GM11168 (cell line): Measurements from ENCODE around the gene GRIK2.
"Not testable (repeated sequence)": the region's sequence is repeated elsewhere in the genome, so short reads cannot be mapped to it uniquely, and the experiment has no call there.

ENCODE experiments used
- in situ Hi-C: fragments of 300-500 bp; cut with MboI; formaldehyde crosslinking; loops from one replicate; pipeline ENCODE4 v1.12.0; 2022; ENCODE audit warnings: low sequenced_read_pairs; ENCODE audit not compliant: unreplicated experiment

GRIK2 gene

DNA sequence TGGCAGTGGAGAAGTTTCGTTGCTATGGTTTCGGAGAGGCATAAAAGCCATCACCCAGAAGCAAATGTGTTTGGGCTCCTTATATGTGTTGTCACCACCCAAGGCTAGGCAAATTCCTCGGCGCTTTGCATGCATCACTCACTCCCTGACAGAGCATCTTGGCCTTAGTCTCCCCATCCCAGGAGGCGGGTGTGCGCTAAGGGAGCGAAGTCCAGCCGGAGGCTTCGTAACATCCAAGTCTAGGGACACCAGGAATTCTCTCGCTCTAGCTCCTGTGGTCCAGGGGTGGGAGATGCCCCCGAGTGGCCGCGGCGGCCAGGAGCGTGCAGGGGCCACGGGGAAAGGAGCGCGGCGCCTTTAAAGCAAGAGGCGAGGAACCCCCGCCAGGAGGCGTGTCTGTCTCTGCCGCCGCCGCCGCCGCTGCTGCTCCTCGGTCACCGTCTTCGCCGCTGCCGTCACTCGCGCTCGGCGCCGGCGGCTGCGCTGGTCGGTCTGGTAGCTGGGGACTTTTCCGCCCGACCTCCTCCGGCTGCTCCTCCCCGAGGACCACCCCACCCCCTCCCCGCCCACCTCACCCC lies at the start of gene GRIK2:
Gene GRIK2 (plus strand): TSS at position 458 of the 578 bp plus-strand sequence.
- in situ Hi-C loops, result no loop called here

DNA sequence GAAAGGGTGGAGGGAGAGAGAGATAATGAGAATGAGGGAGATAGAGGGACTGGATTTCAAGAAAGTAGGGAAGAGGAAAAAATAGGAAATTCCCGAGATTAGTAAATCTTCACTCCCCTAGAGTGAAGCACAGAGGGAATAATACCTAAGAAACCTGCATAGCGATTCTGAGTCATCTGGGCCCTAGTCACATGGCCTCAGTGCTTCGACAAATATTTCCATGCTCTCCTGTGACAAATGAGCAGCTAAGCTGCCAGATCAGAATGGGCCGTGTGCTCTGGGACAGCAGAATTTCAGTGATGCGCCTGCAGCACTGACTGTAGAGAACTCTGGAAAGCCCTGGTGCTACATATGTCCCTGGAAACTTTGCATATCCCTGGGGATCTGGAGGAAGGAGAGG lies 48.6 kb upstream of the GRIK2 start:
- in situ Hi-C loops, result no loop called here

DNA sequence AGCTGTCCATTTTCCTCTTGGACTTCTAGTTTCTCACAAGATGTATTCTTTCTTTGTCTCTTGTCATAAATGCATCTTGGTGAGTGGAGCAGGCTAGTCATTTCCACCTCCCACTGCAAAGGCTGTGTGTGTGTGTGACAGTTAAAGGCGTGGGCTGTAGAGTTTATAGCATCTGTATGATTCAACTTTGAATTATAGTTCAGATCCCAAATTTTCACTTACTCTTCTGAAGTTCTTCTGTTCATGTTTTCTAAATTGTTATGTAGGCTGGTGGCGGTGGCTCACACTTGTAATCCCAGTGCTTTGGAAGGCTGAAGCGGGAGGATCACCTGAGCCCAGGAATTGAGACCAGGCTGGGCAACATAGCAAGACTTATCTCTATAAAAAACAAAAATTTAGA lies 44.7 kb upstream of the GRIK2 start:
- in situ Hi-C loops, result no loop called here

DNA sequence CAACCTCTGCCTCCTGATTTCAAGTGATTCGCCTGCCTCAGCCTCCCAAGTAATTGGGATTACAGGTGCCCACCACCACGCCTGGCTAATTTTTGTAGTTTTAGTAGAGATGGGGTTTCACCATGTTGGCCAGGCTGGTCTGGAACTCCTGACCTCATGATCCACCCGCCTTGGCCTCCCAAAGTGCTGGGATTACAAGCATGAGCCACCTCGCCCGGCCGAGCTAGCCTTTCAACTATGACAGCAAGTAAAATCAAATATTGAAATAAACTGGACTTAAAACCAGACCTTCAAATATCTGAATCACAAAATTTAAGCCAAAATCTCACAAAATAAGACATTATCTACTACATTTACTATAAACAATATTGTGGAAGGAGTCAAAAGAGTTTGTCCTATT lies 42.9 kb upstream of the GRIK2 start:
- in situ Hi-C loops, result not testable (repeated sequence)

DNA sequence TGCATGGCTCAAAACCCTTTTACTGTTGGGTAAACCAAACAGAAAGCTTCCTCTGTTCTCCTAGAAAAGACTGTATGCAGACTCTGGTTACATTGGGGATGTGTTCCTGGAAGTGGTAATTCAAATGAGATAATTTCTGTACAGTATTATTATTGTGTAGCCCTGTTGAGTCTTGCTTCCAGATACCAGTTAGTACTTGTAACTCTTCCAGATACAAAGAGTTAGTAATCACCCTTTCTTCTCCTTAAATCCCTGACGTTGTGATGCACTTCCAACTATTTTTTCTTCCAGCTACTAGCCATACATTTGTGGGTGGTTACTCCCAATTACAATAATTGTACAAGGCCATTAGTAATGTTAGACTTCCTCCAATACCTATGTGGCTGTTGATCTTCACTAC lies 42.3 kb upstream of the GRIK2 start:
- in situ Hi-C loops, result no loop called here

DNA sequence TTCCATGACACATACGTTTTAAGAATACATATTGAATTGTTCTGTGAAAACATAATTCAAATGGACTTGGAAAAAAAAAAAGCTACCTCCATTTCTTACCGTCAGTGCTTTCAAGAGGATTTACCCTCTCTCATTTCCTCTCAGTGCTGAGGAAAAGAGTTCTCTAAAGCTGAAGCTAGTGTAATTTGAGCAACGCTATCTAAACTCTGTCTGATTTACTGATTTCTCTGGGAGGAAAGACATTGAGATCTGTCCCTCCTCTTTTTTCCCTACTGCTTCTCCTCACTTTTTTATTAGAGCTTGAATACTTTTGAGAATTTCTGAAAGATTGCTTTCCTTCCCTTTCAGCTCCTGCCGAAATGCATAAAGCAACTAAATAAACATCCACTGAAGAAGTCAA lies 41.2 kb upstream of the GRIK2 start:
- in situ Hi-C loops, result no loop called here

DNA sequence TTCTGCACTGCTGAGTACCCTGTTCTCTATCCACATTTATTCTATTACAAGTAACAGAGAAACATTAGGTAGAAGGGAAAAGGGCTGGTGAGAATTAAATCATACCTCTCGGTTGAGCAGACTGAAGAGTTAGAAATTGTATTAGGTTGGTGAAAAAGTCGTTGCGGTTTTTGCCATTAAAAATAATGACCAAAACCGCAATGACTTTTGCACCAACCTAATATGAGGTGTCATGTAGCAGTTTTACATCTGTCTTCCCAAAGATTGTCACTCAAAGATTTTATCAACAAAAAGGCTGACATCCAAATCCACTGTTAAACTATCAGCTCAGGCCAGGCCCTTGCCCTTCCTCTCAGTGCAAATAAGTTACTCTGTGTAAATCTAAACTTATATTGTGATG lies 28.3 kb upstream of the GRIK2 start:
- in situ Hi-C loops, result no loop called here

DNA sequence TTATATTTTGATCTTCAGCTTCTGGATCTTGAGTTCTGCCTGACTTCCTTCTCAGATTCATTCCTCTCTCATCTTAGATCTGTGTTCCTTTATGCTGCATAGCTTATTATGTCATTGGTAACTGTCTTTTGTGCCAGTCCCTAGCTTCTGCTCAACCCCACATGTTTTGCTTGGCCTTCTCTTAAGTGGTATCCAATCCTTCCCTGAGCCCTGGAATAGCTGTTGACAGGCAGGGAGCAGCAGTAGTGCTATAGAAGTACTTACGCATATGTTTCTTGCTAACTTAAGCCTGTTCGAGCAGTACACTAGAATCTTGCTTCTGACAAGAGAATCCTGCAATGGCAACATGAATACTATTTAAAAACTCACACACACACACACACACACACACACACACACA lies 13.6 kb upstream of the GRIK2 start:
- in situ Hi-C loops, result no loop called here

DNA sequence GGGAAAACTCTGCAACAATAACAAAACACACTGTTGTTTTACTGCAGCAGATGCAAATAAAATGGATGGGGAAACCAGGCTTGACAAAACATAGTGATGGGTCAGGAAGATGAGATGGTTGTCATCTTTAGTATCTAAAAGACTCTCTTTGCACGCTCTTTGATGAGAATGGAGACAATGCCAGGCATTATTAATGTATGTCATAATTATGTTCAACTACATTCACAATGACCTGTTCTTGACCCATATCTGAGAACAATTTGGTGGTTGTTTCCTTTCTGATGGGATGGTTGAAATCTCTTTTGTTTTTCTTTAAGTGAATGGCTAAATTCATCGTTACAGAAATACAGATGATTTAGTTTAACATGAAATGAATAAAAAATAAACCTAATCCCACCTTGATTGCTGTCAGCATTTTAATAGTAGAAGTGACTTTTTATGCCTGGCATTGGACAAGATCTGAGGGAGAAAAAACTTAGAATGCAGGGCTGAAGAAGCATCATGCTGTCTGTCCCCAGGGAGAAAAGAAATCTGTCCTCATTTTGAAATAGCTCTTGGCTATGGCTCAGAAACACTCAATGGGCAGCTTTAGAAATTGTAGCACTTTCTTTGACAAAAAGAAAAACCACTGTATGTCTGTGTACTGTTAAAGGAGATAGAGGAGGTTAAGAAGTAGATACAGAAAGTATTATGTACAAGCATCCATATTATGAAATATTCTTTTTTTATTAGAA lies 12.4 kb upstream of the GRIK2 start:
- in situ Hi-C loops, result no loop called here

DNA sequence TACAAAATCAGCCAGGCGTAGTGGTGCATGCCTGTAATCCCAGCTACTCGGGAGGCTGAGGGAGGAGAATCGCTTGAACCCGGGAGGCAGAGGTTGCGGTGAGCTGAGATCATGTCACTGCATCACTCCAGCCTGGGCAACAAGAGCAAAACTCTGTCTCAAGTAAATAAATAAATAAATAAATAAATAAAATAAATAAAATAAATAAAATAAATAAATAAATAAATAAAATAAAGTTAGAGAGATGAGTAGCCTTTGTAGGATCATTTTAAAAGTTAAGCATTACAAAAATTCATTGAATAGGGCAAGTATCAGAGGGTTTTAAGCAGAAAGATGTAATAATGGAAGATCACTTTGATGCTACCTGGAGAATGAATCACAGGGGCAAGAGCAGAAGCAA lies 9.8 kb upstream of the GRIK2 start:
- in situ Hi-C loops, result not testable (repeated sequence)

DNA sequence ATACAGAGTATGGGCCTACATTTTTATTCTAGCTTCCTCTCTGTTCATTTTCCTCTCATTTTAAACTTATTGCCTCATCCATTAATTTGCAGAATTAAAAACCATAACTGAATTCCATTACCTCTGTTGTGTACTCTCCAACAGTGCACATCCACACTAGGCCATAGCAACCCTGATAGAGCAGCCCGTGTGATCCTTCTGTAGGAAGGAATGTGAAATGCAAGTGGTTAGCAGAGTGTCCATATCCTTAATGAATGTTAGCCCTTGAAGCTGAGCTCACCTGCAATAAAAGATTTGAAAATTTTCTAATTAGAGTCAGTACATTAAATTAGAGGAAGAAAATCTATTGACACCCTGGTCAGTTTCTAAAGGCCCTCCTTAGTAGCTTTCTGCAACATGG lies 6.5 kb upstream of the GRIK2 start:
- in situ Hi-C loops, result no loop called here

DNA sequence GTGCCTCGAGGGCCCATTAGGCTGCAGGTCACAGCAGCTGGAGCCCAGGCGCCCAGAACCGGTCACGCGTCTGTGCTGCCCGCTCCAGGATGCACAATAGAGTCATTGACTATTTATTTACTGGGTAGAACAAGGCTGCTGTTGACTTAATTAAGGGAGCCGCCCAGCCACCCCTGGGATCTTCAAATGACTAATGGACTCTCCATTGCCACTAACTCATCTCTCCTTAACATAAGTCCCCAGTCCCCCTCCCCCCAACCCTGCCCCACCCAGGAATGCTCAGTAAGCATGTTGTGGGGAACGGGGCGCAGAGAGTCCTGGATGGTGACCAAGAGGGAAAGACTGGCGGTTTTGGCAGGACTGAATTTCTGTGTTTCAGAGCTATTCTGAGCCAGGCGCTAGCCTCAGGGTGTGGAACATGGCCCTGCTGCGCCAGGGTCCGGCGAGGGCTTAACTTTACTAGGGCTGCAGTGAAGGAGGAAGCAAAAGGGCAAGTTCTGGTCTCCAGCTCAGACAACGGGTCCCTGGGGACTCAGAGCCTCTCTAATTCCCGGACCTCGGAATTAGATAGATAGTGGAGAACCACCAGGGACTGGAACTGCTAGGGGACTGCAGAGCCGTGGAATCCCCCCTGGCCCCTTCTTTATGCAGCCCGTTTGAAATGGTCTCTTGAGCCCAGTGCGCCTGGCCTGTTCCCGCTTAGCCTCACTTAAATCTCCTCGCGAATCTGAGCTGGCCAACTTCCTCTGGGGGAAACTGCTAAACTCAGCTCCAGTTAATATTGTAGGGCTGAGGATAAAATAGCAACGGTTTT lies 1.5 kb upstream of the GRIK2 start:
- in situ Hi-C loops, result no loop called here

DNA sequence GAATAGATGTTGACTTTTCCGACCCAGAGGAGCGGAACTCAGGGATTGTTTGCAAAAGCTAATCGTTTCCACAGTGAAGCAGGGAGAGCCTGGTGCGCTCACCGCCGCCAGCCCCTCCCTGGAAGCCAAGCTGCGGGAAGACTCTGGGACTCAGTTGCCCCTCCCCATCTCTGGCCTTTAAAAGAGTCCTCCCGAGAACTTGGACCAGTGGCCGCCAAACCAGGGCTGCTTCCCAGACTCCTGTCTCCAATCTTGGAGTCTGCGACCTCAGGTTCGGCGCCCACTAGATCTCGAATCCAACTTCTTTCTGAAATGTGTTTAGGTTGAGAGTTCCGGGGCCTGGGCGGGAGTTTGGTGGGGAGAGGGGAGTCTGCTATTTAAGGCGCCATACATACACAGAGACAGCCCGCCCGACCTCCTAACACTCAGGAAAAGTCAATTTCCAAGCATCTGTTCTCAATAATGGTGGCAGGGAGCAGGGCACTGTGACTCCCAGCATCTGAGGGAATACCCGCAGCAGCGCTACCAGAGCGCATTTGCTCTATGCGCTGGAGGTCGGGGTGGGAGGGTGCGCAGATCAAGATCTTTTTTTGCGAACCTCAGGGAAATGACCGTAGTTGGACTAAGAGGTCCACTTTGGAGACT lies 800 bp upstream of the GRIK2 start:
- in situ Hi-C loops, result no loop called here

DNA sequence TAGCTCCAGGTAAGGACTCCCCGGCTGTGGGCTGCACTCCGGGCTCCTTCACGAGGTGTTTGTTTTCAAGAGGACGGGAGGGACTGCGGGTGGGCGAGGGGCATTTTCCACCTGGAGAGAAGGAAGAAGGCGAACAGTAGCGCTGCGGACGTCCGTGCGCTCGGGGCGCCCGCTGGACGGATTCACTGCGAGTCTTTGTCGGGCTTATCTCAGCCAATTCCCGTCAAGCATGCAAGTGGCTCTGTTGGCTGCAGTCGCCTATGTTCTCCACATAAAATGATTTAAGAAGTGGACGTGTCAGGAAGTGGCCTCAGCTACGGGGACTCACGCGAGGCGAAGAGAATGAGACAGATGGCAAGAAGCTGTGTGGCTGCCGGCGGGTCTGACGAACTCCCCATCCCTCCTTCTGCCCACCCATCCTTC lies 332 bp downstream of the GRIK2 start:
- in situ Hi-C loops, result no loop called here

DNA sequence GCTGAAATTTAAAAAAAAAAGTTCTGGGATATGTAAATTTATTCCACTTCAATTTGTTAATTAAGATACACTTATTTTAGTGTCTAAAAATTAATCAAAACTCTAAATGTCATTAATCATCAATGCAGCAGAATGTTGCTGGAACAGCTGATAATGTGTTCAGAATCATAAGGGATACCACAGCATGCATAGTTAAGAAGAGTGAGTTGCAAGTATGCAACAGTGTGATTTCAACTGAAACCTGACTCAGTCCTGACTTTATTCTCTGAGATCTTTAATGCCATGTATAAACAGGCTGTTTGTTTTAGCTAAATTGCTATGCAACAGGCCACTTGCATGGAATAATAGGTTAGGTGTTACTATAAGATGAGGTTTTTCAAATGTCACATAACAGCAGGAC lies 1.4 kb downstream of the GRIK2 start:
- in situ Hi-C loops, result no loop called here

DNA sequence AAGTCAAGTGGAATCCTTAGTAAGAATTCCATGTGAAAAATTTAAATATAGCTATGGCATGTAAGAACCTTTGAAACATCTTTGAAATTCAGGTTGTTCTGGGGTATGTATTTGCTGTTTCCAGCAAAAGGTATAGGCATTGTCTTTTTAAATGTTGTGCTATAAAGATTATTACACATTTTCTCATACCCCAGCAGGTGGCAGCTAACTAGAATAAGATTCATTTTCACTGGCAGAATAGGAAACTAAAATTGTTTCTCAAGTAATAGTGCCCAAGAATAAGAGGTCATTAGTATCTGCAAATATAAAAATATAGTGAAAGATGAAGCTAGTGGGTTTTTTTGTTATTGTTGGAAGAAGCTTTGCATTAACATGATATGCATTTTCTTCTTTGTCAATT lies 1.8 kb downstream of the GRIK2 start:
- in situ Hi-C loops, result no loop called here

DNA sequence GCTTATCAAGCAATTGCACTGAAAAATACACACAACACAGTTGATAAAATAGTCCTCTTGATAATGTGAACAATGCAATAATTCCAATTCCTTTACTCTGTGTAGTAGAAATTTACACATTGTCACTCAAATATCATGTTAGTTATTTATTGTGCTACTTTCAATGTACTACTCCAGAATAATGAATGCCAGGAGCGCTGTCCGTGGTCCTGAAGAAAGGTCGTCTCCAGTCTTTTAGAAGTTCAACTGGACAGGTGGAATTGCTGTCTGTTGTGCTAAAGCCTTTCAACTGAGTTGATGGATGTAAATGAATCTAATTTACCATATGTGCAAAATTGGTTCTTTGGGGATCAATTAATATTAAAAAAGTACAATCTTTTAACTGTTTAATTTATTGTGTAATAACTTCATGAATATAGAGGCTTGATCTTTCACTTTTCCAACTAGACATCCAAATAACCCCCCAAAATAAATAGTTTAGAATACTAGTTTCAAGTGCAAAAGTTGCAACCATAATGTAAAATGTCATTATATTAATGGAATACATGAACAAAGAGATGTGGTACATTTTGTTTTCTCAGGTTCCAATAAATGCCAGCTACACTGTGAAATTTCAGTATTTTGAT lies 3.2 kb downstream of the GRIK2 start:
- in situ Hi-C loops, result no loop called here

DNA sequence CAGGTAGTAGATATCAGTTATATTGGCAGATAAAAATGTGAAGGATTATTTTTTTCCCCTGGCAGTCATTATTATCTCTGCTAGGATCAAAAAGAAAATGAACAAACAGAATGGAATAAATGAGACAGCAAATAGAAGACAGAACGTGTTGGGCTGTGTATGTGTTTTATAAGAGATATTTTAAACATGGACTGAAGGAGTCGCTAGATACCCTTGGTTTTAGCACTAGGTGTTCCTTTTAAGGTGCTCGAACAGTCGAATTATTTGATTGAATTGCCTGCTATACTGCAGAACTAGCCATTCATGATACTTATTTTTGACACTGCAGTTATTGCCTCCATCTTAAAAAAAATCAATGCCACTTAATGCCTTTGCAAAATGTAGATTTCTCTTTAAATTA lies 3.7 kb downstream of the GRIK2 start:
- in situ Hi-C loops, result no loop called here

DNA sequence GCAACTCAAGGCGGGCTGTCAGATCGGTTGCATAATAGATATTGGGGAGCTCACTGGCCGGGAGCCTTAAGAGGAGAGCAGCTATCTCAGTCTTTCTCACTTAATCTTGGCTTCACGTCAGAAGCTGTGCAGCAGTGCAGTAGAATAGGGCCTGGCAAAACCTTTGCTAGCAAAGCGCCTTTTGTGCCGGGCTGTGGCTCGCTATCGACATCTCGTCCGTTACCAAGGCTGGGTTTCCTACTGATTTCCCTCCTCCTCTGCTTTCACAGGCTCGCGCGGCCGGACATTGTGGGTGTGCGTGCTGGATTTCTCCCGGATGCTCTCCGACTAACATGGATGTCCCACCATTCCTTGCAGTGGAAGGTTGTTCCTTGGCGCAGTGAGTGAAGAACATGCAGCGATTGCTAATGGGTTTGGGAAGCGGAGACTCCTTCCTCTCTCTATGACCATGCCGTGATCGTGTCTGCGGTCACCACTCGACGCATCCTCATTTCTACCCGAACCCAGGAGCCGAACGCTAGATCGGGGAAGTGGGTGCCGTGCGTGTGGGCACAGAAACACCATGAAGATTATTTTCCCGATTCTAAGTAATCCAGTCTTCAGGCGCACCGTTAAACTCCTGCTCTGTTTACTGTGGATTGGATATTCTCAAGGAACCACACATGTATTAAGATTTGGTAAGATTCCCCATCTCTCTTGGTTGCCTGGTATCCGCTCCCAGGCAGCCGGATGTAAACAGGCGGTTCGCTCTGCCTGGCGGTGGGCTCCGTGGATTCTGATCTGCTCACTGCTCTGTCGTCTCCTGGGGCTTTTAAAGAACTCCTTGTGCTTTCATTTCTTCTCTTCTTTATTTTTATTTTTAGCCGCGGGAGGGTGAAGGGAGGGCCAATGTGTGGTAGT lies 5.5 kb downstream of the GRIK2 start:
- in situ Hi-C loops, result no loop called here
